NB4 (cell line): Measurements from ENCODE around the gene PLA2G4B.

Experiments
- DNase-seq: peaks from one replicate; pipeline ENCODE4 v3.0.0; 2010; ENCODE audit warnings: low read depth
- H3K4me3 ChIP-seq: one replicate; pipeline ENCODE4 v1.5.1; 2011; ENCODE audit warnings: mild to moderate bottlenecking, low read depth, low read length, moderate library complexity
- MYC ChIP-seq: IDR thresholded peaks from 2 replicates; pipeline ENCODE4 v1.6.1; 2011; ENCODE audit warnings: low read depth, low read length
- POLR2A ChIP-seq: IDR thresholded peaks from 2 replicates; pipeline ENCODE4 v1.6.1; 2011; ENCODE audit warnings: mild to moderate bottlenecking; ENCODE audit not compliant: insufficient read length; ENCODE audit errors: extremely low read depth
- TF ChIP-seq, protein P1 (sequence below): IDR thresholded peaks from 2 replicates; pipeline ENCODE4 v1.6.1; 2011; ENCODE audit warnings: low read depth, low read length
- TF ChIP-seq, protein P2 (sequence below): IDR thresholded peaks from one replicate; pipeline ENCODE4 v1.5.1; 2012; ENCODE audit warnings: low read depth, low read length

PLA2G4B gene

DNA sequence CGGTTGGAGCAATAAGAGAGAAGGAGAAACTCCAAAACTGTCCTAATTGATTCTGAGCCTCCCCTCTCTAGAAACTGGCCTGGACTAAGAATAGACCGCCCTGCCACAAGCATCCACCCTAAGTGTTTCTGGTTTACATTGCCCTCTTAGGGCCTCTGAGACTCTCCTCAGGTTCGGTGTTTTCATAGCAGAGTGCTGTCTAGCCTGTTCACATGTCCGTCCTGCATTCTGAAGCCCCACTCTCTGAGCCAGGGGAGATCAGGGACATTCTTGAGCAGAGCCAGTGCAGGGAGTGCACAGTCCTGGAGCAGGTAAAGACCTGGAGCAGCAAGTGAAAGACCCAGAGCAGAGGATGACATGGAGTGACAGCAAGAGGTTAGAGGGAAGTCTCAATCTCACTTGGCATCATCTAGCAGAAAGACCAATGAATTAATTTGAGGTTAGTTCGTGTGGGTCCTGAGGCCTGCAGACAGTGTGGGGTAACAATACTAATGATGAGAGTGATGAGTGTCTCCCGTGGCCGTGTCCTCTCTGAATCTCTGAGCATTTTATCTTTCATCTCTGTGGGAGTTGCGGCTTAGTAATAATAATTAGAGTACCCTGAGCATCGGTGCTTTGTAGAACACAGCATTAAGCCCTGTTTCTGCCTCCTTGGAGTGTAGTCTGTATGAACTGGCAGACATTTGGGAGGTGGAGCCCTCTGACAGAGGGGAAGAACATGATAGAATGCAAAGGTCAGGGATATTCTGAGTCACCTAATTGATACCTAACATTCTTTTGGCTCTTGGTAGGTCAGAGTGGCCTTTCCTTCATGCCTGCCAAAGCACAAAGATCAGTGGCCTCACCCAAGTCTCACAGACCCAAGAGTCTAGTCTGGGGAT, 39.8 kb upstream of the PLA2G4B start:
- TF ChIP-seq, protein P1, sequence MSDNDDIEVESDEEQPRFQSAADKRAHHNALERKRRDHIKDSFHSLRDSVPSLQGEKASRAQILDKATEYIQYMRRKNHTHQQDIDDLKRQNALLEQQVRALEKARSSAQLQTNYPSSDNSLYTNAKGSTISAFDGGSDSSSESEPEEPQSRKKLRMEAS, result no peak
- no peak for TF ChIP-seq MYC
- TF ChIP-seq, protein P2, sequence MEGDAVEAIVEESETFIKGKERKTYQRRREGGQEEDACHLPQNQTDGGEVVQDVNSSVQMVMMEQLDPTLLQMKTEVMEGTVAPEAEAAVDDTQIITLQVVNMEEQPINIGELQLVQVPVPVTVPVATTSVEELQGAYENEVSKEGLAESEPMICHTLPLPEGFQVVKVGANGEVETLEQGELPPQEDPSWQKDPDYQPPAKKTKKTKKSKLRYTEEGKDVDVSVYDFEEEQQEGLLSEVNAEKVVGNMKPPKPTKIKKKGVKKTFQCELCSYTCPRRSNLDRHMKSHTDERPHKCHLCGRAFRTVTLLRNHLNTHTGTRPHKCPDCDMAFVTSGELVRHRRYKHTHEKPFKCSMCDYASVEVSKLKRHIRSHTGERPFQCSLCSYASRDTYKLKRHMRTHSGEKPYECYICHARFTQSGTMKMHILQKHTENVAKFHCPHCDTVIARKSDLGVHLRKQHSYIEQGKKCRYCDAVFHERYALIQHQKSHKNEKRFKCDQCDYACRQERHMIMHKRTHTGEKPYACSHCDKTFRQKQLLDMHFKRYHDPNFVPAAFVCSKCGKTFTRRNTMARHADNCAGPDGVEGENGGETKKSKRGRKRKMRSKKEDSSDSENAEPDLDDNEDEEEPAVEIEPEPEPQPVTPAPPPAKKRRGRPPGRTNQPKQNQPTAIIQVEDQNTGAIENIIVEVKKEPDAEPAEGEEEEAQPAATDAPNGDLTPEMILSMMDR, result no peak
- no peak for TF ChIP-seq POLR2A
- DNase-seq, result no peak
- no peak overlapping the region for H3K4me3 ChIP-seq

DNA sequence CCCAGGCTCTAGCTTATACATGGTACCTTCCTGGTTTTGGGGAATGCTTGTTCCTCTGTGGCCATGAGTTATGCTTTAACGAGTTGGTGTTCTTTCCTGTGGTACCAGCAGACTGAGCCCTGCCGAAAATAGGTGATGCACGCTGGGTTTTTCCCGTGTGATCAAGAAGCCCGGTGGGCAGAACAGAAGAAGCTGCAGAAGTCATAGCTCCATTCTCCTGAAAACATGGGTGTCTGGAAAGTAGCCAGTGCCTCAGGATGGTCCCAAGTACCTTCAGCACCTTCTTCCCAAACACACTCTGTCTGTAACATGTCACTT, 39.2 kb upstream of the PLA2G4B start:
- TF ChIP-seq, protein P1, result no peak
- TF ChIP-seq POLR2A (no peak), MYC (no peak)
- TF ChIP-seq, protein P2, result no peak
- DNase-seq, result no peak
- no peak overlapping the region for H3K4me3 ChIP-seq

DNA sequence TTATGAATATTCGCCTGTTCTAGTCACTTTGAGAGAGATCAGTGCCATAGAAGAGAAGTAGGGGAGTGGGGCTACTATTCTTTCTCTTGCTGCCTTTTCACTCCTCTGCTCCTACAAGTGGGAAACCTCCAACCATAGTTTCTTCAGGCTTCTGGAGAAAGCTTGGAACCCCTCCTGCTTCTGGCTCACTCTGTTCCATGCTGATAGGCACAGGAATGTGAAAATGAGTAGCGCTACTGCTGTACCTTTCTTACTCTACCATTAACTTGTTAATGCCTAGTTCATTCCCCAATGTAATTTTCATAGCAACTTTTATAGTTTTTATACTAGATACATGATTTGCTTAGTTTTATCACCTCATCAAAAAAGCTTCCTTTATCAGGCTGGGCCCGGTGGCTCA, 37.5 kb upstream of the PLA2G4B start:
- no peak for DNase-seq
- TF ChIP-seq, protein P1, result no peak
- TF ChIP-seq, protein P2, result no peak
- no peak for TF ChIP-seq MYC
- no peak for TF ChIP-seq POLR2A
- H3K4me3 ChIP-seq, result no peak overlapping the region

DNA sequence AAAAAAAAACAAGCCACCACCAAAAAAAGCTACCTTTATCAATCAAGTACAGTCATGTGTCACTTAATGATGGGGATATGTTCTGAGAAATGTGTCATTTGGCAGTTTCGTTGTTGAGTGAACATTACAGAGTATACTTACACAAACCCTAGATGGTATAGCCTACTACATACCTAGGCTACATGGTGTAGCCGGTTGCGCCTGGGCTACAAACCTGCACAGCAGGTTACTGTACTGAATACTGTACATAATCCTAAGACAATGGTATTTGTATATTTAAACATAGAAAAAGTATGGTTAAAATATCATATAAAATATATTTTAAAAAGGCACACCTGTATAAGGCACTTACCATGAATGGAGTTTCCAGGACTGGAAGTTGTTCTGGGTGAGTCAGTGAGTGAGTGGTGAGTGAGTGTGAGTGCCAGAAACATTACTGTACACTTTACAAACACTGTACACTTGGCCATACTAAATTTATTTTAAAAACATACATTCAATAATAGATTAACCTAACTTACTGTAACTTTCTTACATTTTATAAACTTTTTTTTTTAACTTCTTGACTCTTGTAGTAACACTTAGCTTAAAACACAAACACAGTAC, 36.7 kb upstream of the PLA2G4B start:
- no peak overlapping the region for H3K4me3 ChIP-seq
- TF ChIP-seq, protein P2, result no peak
- no peak for TF ChIP-seq MYC
- DNase-seq, result no peak

DNA sequence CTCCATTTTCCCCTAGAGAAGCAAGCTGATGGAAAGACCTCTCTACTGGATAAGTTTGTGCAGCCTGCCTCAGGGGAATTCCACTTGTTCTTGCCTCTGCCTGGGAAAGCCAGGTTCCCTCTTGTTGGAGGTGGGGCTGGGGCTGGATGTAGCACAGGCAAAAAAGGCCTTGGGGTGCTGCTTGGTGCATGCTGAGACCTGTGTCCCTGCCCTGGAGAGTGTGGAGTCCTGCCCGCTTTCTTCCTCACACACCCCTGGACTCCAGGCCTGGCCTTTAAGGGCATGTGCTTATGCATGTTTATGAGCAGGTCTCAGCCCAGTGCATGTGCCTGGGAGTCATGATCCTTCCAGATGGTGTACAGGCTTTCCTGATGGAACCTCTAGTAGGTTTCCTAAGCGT, 34.3 kb upstream of the PLA2G4B start:
- no peak overlapping the region for H3K4me3 ChIP-seq
- TF ChIP-seq, protein P1, result no peak
- TF ChIP-seq, protein P2, result no peak
- no peak for TF ChIP-seq POLR2A
- TF ChIP-seq MYC, result no peak
- no peak for DNase-seq
